GM19463 (cell line): ENCODE measurements around the gene GMFB.

ENCODE experiments used
- ATAC-seq: cut with Tn5 transposase; IDR thresholded peaks from one replicate; pipeline ENCODE4 v1.9.1; 2021; ENCODE audit warnings: mild to moderate bottlenecking, moderate library complexity; ENCODE audit not compliant: unreplicated experiment

GMFB gene

DNA sequence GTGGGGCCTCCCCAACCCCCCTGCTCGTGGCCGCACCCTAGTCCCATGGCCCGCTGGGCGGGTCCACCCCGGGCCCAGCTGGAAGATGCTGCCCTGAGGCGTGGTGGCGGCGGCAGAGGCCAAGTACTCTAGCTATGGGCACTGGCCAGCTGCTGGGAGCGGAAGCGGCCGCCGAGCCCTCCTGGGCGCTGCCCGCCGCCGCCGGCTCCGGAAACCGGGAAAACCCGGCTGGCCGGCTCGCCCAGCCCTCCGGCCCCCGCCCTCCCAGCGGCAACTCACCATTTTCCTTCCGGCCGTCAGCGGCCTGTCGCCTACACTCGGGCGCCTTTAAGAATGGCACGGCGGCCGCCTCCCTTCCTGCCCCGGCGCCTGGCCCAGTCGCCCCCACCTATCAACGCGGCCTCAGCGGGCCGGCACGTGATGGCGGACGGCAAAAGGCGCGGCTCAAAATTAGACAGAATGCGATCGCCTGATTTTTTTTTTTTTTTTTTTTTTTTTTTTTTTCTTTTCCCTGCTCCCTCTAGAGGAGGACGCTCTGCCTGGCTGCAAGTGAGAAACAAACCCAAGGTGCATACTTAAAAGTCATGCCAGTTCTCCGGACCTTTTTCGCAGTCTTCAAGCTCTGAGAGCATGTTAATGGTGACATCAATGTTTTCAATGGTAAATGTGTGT is at the start of gene GMFB:
Gene GMFB (minus strand): TSS at position 335 of the 672 bp plus-strand sequence. CDS start 53 bp downstream, at position 282.
- peak; percentile 93 for ATAC-seq

GRCh38 chr14:54538055-54538454 is 49.3 kb upstream of the GMFB start:
- ATAC-seq, result no peak

DNA sequence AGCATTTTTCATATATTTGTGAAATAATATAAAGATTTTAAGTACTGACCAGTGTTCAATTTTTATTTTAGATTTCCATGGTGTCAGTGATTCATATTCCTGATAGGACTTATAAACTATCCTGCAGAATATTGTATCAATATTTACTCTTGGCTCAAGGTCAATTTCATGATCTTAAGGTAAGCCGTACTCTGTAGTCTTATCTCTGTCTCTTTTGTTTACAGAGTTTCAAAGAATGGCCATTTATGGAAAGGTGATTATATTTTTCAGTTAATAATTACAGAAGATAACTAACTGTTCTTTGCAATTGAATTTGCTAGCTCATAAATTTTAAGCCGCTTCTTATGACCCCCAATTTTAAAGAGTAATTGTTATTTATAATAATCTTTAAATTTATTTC is 48.9 kb upstream of the GMFB start:
- ATAC-seq, result no peak

DNA sequence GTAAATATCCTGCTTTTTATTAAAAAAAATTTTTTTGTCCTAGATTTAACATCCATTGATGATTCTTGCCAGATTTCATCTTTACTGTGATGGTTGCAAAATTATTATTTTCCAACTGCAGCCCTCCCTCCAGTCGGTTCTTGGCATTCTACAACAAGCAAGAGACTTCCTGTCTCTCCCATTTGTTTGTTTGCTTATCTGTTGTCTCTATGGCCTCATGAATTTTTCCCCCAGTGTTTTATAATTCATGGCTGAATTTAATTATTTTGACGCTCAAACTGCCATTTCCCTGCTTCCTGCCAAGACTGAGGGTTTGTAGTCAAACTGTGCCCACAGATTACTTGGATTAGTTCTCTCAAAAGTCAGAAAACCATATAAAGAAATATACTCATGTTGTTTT is 46.9 kb upstream of the GMFB start:
- no peak for ATAC-seq

DNA sequence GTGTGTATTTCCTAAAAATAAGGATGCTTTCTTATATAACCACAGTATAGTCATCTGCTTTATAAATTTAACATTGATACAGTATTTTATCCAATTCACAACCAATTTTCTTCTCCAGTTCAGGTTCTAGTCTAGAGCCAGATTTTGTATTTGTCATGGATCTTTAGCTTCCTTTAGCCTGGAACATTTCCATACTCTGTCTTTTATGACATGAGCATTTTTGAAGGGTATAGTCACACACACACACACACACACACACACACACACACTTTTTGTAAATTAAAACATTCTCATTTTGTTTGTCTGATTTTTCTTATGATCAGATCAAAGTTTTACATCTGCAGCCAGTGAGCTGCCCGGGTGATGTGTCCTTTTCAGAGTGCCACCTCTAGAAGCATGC is 46.3 kb upstream of the GMFB start:
- no peak for ATAC-seq

DNA sequence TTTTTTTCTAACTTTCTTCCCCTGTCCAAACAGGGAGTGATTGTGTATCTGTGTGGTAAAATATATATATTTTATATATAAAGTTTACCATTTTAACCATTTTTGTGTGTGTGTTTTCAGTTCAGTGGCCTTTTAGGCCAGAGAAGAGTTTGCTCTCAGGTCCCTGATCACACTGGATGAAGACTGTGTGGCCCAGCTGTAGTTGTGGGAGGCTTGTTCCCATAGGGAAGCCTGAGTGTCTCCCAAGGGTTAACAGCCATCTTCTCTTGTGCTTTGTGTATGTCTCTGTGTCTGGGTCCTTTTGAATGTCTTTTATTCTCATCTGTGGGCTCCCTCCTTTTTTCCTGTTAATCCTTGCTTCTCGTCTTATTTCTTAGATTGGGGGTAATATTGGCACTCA is 44.3 kb upstream of the GMFB start:
- no peak for ATAC-seq

GRCh38 chr14:54532111-54533012 is 43.6 kb upstream of the GMFB start:
- peak; percentile 96 for ATAC-seq

GRCh38 chr14:54529811-54530210 is 41.0 kb upstream of the GMFB start:
- no peak for ATAC-seq

DNA sequence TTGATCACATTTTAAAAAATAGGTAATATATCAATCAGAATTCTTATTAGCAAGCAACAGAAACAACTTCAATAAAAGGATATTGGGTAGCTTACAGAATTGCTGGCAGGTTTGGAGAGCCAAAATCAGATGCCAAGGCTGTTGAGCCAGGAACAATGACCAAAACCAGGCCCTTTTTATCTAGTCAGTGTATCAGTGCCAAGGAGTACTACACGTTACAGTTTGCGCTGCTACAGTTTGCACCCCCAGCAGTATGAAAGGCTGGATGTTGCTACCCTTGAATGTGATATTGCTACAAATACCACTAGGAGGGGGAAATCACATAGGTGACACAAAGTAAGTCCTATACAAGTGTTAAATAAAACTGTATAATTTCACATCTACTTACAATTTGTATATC is 40.2 kb upstream of the GMFB start:
- ATAC-seq, result no peak

DNA sequence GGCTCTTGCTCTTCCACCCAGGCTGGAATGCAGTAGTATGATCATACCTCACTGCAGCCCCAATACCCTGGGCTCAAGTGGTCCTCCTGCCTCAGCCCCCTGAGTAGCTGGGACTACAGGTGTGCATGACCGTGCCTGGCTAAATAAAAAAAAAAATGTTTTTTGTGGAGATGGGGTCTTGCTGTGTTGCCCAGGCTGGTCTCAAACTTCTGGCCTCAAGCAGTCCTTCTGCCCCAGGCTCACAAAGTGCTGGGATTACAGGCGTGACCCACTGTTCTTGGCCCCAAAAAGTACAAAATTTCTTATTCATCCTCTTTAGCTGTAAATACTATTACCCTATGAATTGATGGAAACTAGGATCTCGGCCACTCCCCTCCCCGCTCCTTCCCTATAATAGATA is 35.6 kb upstream of the GMFB start:
- no peak for ATAC-seq

DNA sequence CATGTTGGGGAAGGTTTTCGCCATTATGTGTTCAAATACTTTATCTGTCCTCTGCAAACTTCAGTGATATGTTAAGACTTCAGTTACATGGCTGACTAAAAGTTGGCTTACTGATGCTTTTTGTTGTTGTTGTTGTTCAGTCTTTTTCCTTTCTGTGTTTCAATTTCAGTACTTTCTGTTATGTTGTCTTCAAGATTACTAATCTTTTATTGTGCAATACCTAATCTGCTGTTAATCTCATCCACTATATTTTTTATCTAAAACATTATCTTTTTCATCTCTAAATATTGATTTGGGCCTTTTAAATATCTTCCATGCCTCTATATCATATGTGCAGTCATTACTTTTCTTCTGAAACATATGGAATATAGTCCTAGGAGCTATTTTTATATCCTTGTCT is 27.9 kb upstream of the GMFB start:
- ATAC-seq, result no peak

- no peak for ATAC-seq
Observed at GRCh38 chr14:54515670-54516069, 26.9 kb upstream of the GMFB start.

DNA sequence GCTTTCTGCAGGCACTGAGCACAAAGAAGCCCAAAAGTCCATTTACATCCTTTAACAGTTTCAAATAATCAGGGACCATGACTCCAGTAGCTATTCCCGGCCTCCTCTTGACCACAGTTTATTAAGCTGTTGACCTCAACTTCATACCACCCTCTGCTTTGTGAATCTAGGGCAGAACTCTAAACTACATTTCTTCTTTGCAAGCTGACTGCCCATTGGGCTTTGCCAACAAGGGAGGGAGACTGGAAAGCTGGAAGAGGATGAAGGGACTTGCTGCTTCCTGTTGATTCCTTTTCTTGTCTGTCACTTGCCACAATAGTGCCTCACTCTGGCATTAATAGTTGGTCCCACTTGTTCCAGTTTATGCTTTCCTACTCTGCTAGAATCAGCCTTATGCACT is 23.6 kb upstream of the GMFB start:
- no peak for ATAC-seq

DNA sequence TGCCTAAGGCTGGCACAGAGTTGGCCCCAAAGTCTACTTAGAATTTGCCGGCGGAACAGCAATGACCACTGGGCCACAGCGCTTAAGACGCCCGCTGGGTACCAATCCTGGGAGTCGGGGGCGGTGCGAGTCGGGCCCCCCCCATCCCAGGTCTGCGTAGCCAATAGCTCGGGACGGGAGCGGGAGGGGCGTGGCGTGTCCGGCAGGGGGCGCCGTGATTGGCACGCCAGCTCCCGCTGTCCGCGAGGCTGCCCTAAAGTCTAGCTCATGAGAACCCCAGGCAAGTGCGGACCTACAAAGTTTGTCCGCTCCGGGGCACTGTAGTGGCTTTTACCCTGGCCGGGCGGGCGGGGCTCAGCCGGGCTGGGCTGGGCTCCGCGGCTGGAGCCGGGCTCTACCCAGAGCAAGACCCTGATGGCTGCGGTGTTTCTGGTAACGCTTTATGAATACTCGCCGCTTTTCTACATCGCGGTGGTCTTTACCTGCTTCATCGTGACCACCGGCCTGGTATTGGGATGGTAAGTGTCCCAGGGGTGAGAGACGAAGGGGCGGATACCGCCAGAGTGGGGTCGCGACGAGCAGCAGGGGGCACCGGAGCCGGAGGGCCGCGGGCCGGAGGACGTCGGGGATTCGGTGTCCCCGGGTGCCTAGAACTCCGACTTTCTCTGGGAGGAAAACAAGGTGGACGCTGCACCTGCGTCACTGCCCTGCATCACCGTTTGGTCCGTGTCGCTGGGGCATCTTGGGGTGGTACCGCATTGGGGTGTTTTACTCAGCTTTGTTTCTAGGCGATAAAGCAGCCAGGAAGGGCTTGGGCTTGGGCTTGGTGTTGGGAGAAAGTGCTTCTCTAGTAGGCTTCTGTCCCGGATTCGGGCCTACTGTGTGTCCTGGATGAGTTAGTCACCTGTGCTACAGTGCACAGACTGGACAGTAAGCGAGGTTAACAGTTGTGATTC is 21.0 kb upstream of the GMFB start, which contains the start of gene CGRRF1:
Gene CGRRF1 (plus strand): TSS at position 361 of the 956 bp plus-strand sequence. CDS start 54 bp downstream, at position 415.
- peak; percentile 94 for ATAC-seq

DNA sequence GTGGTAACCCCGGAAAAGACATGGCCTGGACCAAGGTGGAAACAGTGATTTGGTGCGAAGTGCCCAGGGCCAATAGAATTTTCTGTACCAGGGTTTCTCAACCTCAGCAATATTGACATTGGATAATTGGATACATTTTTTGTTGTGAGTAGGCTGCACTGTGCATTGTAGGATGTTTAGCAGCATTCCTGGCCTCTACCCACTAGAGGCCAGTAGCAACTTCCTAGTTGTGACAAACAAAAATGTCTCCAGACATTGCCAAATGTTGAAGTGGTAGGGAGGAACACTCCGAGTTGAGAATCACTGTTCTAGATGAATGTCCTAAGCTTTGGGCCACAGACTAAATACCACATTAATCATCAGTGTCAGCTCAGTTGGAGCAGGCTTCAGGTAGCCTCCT is 14.7 kb upstream of the GMFB start:
- ATAC-seq, result no peak

DNA sequence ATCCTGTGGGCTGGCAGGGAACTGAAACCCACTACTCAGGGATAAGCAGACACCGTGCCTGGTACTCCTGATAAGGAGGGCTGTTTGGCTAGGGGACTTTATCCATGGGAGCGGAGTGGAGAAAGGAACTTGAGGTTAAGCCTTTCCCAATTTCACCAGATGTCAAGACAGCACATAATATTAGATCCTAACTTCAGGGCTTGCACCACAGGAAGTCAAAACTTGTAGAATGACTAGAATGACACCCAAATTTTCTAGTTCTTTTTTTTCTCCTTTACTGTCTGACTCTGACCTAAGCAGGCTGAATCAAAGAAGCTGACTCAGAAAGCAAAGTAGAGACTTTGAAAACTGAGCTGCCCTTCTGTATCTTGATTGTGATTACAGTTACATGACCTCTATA is 13.8 kb upstream of the GMFB start:
- no peak for ATAC-seq

DNA sequence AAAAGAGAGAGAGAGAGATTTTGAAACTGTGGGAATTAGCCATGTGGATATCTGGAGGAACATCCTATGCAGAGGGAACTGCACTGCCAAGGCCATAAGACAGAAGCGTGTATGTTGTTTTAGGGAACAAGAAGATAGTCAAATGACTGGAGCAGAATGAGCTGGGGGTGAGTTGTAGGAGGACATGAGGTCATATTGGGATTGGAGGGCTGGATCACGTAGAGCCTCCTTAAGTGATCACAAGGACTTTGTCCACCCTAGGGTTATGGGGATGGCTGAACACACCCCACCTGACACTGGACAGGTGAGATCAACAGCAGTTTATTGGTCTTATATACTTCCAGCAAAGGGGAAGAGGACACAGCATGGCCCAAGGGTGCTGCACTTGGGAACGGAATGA is 12.7 kb upstream of the GMFB start:
- no peak for ATAC-seq

DNA sequence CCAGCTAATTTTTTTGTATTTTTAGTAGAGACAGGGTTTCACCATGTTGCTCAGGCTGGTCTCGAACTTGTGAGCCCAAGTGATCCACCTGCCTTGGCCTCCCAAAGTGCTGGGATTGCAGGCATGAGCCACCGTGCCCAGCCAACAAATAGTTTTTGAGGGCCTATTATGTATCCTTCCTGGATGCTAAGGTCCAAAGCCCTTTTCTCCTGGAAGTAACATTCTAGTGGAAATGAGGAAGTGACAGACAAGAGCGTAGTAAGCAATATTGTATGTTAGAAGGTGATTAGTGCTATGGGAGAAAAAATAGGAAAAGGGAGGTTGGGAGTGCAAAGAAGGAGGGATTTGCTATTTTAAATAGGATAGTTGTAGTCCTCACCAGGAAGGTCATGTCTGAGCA is 12.0 kb upstream of the GMFB start:
- no peak for ATAC-seq

DNA sequence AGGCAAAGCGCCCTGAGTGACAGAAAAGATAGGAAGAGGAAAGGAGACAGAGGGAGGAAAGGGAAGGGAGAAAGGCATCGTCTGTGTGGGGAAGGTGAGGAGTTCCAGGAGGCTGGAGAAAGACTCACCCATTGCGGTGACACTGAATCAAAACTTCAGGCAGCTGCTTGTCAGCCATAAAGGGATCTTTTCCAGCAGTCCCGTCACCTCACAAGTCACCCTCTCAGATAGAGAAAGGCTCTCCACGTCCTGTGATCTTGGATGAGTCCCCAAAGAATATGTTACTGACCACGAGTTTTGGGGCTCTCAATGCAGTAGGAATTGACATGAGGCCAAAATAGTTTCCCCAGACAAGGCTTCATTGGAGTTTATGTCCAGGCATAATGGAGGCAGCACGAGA is 9.8 kb upstream of the GMFB start:
- no peak for ATAC-seq

- no peak for ATAC-seq
Observed at GRCh38 chr14:54498095-54498531, 9.3 kb upstream of the GMFB start.

- ATAC-seq, result no peak
Observed at GRCh38 chr14:54497224-54497623, 8.4 kb upstream of the GMFB start.
